Germinal center (tissue), 1 donor: ENCODE results near the gene CSRP2.

Source experiments
- DNase-seq: peaks from one replicate; pipeline ENCODE4 v3.0.0; 2012; ENCODE audit warnings: mixed read lengths, low spot score

The CSRP2 gene

DNA sequence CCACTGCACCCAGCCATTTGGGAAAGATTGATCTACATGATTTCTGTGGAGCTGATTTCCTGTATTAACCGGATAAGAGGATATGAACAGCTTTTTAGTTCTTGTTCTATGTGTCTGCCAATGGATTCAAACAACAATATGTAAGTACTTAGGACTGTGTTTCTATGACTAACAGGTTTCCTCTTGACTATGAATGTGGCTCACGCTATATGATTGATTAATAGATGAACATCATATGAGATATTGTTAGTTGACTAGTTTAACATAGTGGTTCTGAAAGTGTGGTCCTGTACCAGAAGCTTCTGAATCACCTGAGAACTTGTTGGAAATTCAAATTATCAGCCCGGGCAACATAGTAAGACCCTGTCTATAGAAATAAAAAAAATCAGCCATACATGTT, 12.8 kb upstream of the CSRP2 start:
- no peak for DNase-seq

- no peak for DNase-seq
Observed at GRCh38 chr12:76890151-76891143, 11.6 kb upstream of the CSRP2 start.

GRCh38 chr12:76888775-76889174, 10.0 kb upstream of the CSRP2 start:
- no peak for DNase-seq

DNA sequence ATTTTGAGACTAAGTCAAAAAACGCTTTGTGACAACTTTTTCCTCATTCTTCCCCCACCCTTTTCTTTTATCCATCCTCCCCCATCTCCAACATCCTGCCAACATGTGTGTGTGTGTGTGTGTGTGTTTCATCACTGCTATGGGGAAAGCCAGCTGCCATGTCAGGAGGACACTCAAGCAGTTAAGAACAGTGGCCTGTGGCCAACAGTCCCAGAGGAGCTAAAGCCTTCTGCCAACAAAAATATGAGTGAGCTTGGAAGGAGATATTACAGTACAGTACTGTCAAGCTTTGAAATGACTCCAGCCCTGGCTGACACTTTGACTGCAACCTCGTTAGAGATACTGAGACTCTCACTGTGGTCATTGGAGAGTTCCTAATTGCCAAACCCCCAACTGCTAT, 5.0 kb upstream of the CSRP2 start:
- no peak for DNase-seq

- DNase-seq: no peak
Observed at GRCh38 chr12:76883151-76883550, 4.3 kb upstream of the CSRP2 start.

- no peak for DNase-seq
Observed at GRCh38 chr12:76882367-76882766, 3.5 kb upstream of the CSRP2 start.

GRCh38 chr12:76881142-76881541, 2.3 kb upstream of the CSRP2 start:
- DNase-seq: no peak

GRCh38 chr12:76880519-76881023, 1.8 kb upstream of the CSRP2 start:
- no peak for DNase-seq

DNA sequence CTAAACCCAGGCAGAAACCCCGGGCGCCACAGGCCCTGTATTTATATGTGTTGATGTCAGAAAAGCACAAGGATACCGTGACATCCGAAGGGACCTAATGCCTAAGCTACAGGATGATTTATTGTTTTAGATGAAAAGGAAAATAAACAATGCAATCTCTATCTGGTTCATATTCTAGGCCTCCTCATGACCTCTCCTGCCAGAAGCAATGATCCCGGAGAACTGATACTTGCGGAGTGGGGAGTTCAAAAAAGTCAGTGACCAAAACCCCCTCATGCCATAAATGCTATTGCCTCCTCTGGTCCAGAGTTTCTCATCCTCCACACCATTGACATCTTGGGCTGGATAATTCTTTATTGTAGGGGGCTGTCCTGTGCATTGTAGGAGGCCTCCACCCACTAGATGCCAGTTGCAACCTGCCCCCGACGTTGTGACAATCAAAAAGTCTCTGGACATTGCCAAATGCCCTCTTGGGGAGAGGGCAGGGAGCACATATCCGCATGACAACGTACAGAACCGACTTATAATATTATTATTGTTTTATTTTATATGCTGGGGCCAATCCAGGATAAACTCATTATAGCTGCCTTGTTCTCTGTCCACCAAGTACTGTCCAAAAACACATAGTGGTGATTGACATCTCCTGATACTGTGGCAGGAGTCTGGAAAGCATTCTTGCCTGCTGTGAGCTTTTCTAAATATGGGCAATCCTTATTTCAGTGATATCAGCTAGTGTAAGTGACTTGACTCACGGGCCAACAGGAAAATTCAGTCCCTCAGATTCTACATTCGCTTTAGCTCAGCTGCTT, 1.1 kb upstream of the CSRP2 start:
- DNase-seq: no peak

DNA sequence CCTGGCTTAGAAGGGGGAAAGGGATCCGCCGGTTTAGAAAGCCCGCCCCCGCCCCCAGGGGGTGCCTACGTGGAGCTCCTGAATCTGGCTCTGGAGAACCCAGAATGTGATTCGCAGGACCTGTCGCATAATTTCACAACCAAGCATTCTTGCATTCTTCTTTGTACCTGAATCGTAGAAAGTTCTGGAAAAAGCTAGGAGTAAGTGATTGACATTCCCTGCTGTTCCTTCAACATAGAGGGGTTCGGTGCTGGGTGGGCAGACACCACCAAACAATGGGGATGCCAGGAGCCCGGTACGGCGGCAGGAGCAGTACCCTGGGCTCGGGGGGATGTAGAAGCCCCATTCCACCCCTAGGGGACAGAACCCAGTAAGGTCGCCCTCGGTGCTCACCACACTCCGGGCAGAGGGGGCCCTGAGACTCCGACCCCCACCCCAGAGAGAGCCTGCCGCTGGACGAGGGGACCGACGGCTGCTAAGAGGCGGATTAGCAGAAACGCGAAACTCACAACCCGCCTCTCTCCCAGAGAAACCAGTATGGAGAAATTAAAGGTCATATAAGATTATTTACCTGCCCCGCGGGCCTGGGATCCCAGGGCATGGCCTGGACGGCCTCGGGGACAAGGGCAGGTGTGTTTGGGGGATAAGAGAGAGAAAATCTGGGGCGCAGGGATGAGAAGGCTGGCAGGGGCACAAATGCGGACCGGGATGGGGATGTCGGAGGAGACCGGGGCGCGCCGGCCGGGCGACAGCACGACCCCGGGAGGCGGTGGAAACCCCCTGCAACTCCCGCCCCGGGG, 520 bp downstream of the CSRP2 start:
- peak; percentile 54 for DNase-seq

GRCh38 chr12:76876696-76877229, 2.1 kb downstream of the CSRP2 start:
- no peak for DNase-seq

DNA sequence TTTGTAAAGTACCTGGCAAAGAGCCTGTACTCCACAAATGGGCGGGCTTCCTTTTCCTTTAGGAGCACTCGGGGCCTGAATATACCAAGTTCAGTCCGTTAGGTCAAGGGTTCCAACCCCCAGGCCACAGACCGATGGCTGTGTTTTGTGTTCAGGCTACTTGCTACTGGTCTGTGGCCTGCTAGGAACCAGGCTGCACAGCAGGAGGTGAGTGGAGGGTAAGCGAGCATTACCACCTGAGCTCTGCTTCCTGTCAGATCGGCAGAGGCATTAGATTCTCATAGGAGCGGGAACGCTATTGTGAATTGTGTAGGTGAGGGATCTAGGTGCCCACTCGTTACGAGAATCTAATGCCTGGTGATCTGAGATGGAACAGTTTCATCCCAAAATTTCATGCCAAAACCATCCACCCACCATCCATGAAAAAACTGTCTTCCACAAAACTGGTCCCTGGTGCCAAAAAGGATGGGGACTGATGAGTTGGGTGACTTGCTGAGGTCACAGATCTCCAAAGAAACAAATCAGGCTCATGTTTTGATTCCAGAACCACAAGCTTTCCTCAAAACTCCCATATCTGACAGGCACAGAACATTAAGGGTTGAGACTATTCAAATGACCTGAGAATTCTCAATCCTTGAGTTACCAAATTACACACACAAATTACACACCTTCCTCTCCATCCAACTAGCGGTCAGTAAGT, 4.2 kb downstream of the CSRP2 start:
- no peak for DNase-seq

DNA sequence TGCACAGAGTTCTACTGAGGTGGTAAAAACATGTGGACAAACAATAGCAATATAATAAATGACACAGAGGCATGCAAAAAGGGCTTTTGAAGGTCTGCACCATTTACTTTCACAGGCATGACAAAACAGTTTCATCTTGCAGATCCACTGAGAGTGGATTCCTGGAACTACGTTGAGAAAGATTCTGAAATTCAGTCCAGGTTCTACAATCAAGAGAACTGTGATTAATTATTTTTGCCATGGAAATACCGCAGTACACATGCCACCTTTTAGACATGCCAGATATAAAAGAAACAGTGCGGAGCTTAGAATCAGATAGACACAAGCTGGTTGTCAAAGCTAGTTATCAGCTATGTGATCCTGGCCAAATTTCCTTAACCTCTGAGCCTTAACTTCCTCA, 4.8 kb downstream of the CSRP2 start:
- DNase-seq: no peak

DNA sequence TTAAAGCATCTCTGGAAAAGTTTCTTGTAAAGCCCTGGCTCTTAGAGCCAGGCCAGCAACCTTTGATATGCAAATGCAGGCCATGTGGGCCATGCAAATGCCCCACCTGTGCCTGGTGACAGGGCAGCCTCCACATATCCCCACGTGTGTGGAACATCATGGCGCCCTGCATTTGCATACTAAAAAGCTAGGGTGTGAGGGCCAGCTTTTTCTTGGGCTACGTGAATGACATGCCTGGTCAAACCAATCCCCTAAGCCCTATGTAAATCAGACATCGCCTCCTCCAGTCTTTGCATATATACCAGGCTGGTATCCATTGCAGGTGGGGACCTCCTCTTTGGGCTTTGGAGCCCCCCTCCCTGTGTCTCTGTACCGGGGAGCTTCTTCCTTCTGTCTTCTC, 6.4 kb downstream of the CSRP2 start:
- DNase-seq: no peak

DNA sequence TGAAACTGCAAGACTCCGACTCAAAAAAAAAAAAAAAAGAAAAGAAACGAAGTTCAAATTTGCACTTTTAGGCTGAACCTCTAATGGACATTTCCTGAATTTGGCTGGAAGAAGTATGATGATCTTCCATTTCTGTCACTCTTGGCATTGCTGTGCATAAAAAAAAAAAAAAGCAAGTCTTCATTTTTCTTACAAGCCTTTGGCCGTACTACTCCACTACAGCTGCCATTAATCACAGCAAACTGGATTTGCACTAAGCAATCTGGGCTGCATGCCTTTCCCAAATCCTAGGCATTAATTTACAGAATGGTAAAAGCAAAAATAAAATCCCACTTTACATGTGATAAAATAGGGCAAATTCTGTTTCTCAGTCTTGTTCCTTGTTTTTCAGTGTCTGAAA, 7.1 kb downstream of the CSRP2 start:
- DNase-seq: no peak

DNA sequence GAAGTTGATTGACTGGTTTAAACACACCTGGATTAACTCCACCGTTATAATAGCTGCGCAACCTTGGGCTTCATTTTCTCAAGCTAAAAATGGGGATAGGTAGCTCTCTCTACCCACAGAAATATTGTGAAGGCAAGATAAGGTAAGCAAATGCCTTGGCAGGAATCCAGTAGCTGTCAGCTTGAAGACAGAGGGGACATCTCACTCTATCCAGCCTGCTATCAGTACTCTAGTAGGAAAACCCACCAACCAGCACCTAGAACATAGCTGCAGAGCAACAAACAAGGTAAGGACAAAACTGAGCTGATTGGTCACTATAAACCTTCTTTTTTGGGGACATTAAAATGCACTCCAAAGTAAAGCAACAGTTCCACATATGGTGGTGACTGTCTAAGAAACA, 7.7 kb downstream of the CSRP2 start:
- DNase-seq: no peak

- DNase-seq: no peak
Observed at GRCh38 chr12:76866726-76867125, 12.1 kb downstream of the CSRP2 start.

DNA sequence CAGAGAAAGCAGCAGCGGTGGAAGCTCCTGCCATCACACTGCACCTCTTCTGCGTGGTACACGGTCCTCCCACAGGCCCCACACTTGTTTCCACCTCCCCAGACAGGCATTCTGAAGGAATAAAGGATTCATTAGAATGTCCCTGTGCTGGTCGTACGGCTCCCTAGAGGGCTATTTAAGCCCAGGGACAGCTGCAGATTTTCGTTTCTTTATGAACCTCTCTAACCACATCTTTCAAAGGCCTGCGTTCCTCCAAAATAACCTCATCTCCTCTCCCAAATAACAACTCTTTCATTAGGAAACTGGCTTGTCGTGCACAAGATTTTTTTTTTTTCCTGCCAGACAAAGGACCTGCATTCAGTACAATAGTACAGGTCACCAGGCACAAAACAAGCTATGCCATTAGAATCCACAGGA, 12.7 kb downstream of the CSRP2 start:
- no peak for DNase-seq

DNA sequence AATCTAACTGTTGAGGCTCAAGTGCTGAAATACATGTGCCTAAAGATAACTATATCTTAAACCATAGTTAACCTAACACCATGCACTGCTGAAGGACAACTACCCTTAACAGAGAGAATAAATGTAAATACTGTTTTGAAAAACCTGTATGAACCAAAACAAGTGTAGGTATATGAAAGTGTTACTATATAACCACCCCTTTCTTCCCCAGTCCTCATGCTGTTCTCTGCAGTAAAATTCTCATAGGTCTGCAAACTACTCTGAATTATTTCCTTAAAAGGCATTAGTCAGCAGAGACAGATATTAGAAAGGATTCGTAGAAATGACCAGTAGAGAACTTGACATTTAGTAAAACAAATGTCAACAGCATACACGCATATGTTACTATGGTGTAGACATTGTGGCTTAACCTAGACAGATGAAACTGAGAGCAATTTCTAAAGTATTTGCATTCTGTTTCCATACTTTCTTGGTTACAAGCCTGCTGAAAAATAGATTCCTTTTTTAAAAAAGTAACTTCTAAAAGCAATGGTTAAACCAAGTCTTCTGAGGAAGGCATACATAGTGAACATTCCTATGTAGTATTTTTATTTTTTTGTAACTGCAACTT, 13.9 kb downstream of the CSRP2 start:
- DNase-seq: no peak

DNA sequence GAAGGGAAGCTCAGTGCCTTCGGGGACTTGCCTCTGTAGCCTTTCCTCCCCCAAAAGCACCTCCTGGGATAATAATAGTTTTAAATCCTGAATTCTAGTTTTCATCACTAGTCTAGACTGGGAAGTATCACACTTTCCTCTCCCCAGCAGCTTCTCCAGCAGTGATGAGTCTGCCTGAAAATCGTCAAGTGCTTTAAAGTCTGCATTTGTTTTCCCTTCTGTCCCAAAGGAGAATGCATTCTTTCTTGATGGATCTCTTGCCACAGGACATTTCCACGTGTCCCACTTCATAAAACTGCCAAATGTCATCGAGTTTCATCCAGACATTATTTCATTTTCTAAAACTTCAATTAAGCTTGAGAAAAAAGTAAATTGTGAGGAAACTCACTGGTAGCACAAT, 15.0 kb downstream of the CSRP2 start:
- no peak for DNase-seq
